ENCODE data around the gene ZNF280C. TPM values are rescaled to one million over a fixed set of nuclear protein-coding genes. Genes with fewer than 3 reads are reported as not detected.

ZNF280C gene
- total and polyA plus RNA-seq, 2 of the 13 experiments (the other 11 are each of a cell fraction or from before 2014, with no cell fraction given): 3.0 to 3.3 TPM

DNA sequence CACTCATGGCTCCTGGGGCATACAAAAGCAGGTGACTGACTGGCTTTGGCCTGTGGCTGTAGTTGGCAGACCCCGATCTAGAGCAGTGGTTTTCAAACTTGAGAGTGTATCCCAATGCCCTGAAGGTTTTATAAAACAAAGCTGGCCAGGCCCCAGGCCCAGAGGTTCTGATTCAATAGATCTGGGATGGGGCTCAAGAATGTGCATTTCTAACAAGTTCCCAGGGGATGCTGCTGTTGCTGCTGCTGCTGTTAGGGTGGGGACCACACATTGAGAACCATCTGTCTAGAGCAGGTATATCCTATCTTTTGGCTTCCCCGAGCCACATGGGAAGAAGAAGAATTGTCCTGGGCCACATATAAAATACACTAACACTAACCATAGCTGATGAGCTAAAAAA is 110.4 kb downstream of the ZNF280C start:
- no TSS peak for BruUV-seq (replicated peaks)
- Histone ChIP-seq H4K20me1 (ENCODE audit: insufficient read depth, low read length) (no peaks in the 10 kb centered on the region), H3K27ac (ENCODE audit: extremely low read length, insufficient read depth, low read length) (no peak overlapping the region), H3K4me3 (replicated peaks in 1 of 3; ENCODE audit: insufficient read depth in 1 of 3, low read depth in 2 of 3, low read length in 3 of 3) (no peak overlapping the region), H3K9ac (ENCODE audit: insufficient read depth, low read depth, low read length) (no peak overlapping the region), H3K27me3 (ENCODE audit: control insufficient read depth in 1 of 2, insufficient read depth in 2 of 2, low read length in 2 of 2) (no peaks in the 10 kb centered on the region), H3K4me1 (ENCODE audit: insufficient read depth, low read length) (peaks cover 22% of the 10 kb centered on the region), H2AFZ (ENCODE audit: low read length) (no peak overlapping the region), H3K4me2 (ENCODE audit: low read depth, low read length) (no peak overlapping the region), H3K9me3 (ENCODE audit: low read length) (no peaks in the 10 kb centered on the region), H3K79me2 (ENCODE audit: insufficient read depth, low read length) (peaks cover 15% of the 10 kb centered on the region), H3K36me3 (replicated peaks in 1 of 2; ENCODE audit: control insufficient read depth in 1 of 2, insufficient read depth in 2 of 2, low read length in 2 of 2) (no peaks in the 10 kb centered on the region)
- ChIA-PET CTCF (ENCODE audit: low intra/inter-chr PET ratio, low total read pairs) (no interaction called here), POLR2A (no interaction called here)
- ATAC-seq (no peak), DNase-seq (ENCODE audit: low spot score) (no peak), FAIRE-seq (no peak)
- in situ Hi-C loops (cut with HindIII; ENCODE audit: extremely low pct_ligation_motif_present, low pct_unique_long_range_greater_than_20kb) (no loop called here), intact Hi-C loops (cut with micrococcal nuclease; ENCODE audit: unreplicated experiment) (no loop called here)
- WGBS (ENCODE audit: low lambda C conversion rate): 100% methylated on average over 2 of the region's 2 CpGs
- TF ChIP-seq, protein P1, sequence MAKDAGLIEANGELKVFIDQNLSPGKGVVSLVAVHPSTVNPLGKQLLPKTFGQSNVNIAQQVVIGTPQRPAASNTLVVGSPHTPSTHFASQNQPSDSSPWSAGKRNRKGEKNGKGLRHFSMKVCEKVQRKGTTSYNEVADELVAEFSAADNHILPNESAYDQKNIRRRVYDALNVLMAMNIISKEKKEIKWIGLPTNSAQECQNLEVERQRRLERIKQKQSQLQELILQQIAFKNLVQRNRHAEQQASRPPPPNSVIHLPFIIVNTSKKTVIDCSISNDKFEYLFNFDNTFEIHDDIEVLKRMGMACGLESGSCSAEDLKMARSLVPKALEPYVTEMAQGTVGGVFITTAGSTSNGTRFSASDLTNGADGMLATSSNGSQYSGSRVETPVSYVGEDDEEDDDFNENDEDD (CRISPR knock-in tag; IDR thresholded peaks at IDR 0.05; ENCODE audit: borderline replicate concordance): no peak
- no peak for TF ChIP-seq ZBTB1 (CRISPR knock-in tag; IDR thresholded peaks at IDR 0.05; ENCODE audit: borderline replicate concordance)
- no peak for TF ChIP-seq ZNF256 (CRISPR knock-in tag; conservative IDR thresholded peaks at IDR 0.05)
- TF ChIP-seq ZNF879 (CRISPR knock-in tag; IDR thresholded peaks at IDR 0.05): no peak
- TF ChIP-seq, protein P2, sequence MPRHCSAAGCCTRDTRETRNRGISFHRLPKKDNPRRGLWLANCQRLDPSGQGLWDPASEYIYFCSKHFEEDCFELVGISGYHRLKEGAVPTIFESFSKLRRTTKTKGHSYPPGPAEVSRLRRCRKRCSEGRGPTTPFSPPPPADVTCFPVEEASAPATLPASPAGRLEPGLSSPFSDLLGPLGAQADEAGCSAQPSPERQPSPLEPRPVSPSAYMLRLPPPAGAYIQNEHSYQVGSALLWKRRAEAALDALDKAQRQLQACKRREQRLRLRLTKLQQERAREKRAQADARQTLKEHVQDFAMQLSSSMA (CRISPR knock-in tag; IDR thresholded peaks at IDR 0.05): no peak
- no peak for TF ChIP-seq ONECUT2 (CRISPR knock-in tag; IDR thresholded peaks at IDR 0.05)
- no peak for TF ChIP-seq ZNF136 (CRISPR knock-in tag; IDR thresholded peaks at IDR 0.05; ENCODE audit: low read depth)
- TF ChIP-seq TARDBP (CRISPR knock-in tag; IDR thresholded peaks at IDR 0.05): no peak
- no peak for TF ChIP-seq RFXANK (CRISPR knock-in tag; IDR thresholded peaks at IDR 0.05)
- no peak for TF ChIP-seq ZNF761 (CRISPR knock-in tag; conservative IDR thresholded peaks at IDR 0.05)
- no peak for TF ChIP-seq FOXA1 (IDR thresholded peaks at IDR 0.05)
- TF ChIP-seq FOXA1 (CRISPR knock-in tag; IDR thresholded peaks at IDR 0.05): no peak
- no peak for TF ChIP-seq HNRNPK (IDR thresholded peaks at IDR 0.05; ENCODE audit: low read depth, low read length, poor library complexity, severe bottlenecking)
- TF ChIP-seq ZNF274 (CRISPR knock-in tag; IDR thresholded peaks at IDR 0.05): no peak
- TF ChIP-seq SATB2 (CRISPR knock-in tag; IDR thresholded peaks at IDR 0.05): no peak
- TF ChIP-seq ZNF512B (CRISPR knock-in tag; IDR thresholded peaks at IDR 0.05; ENCODE audit: borderline replicate concordance): no peak
- no peak for TF ChIP-seq ZNF180 (CRISPR knock-in tag; IDR thresholded peaks at IDR 0.05; ENCODE audit: borderline replicate concordance, low read depth)
